HepG2 (cell line): ENCODE results near the gene NOP9. TPM values are rescaled to one million over a fixed set of nuclear protein-coding genes. Genes with fewer than 3 reads are reported as not detected.

Experiments
- BHLHE40 ChIP-seq: IDR thresholded peaks from 2 replicates; pipeline ENCODE4 v1.6.1; 2011; ENCODE audit warnings: low read length, improper control_type of control experiment
- EP300 ChIP-seq, 3 experiments: sonication (generic) in 1 of 3; formaldehyde crosslinking in 1 of 3; IDR thresholded peaks; 2 replicates each; pipeline versions ENCODE4 v1.5.1 to v1.6.1; 2011 to 2020; ENCODE audit warnings: low read depth in 2 of 3, low read length in 2 of 3, borderline replicate concordance in 1 of 3, improper control_type of control experiment in 1 of 3, mild to moderate bottlenecking in 1 of 3, missing genetic modification reagents in 1 of 3, moderate library complexity in 1 of 3
- GTF3A ChIP-seq: sonication (generic); formaldehyde crosslinking; conservative IDR thresholded peaks from 2 replicates; pipeline ENCODE4 v1.4.0; 2020; ENCODE audit warnings: mild to moderate bottlenecking, missing genetic modification reagents
- ISX ChIP-seq: sonication (generic); formaldehyde crosslinking; conservative IDR thresholded peaks from 2 replicates; pipeline ENCODE4 v1.5.0; 2020; ENCODE audit warnings: missing genetic modification reagents
- NRL ChIP-seq: sonication (generic); formaldehyde crosslinking; IDR thresholded peaks from 2 replicates; pipeline ENCODE4 v1.5.0; 2020; ENCODE audit warnings: missing genetic modification reagents, mild to moderate bottlenecking, moderate library complexity, borderline replicate concordance
- REXO4 ChIP-seq: sonication (generic); formaldehyde crosslinking; IDR thresholded peaks from 2 replicates; pipeline ENCODE4 v1.8.0; 2022; ENCODE audit warnings: missing genetic modification reagents, mild to moderate bottlenecking, borderline replicate concordance
- RFXANK ChIP-seq: IDR thresholded peaks from 2 replicates; pipeline ENCODE4 v1.6.1; 2016
- STAG1 ChIP-seq: sonication (generic); formaldehyde crosslinking; IDR thresholded peaks from 2 replicates; pipeline ENCODE4 v1.4.0; 2020; ENCODE audit warnings: missing genetic modification reagents
- YEATS2 ChIP-seq: sonication (generic); formaldehyde crosslinking; IDR thresholded peaks from 2 replicates; pipeline ENCODE4 v1.4.0; 2020; ENCODE audit warnings: missing genetic modification reagents, borderline replicate concordance
- ZBTB7A ChIP-seq: sonication (generic); formaldehyde crosslinking; IDR thresholded peaks from 2 replicates; pipeline ENCODE4 v1.8.0; 2022; ENCODE audit warnings: mild to moderate bottlenecking, missing genetic modification reagents
- ZFY ChIP-seq: sonication (generic); formaldehyde crosslinking; IDR thresholded peaks from 2 replicates; pipeline ENCODE4 v1.4.0; 2020; ENCODE audit warnings: missing genetic modification reagents
- ZKSCAN1 ChIP-seq: fragments of 150-350 bp; IDR thresholded peaks from 2 replicates; pipeline ENCODE4 v1.6.1; 2014; ENCODE audit warnings: low read length
- ZNF253 ChIP-seq: sonication (generic); formaldehyde crosslinking; IDR thresholded peaks from 2 replicates; pipeline ENCODE4 v1.8.0; 2022; ENCODE audit warnings: mild to moderate bottlenecking, missing genetic modification reagents, borderline replicate concordance
- ZNF274 ChIP-seq: sonication (generic); formaldehyde crosslinking; IDR thresholded peaks from 2 replicates; pipeline ENCODE4 v1.5.1; 2020; ENCODE audit warnings: mild to moderate bottlenecking, missing genetic modification reagents
- ZNF296 ChIP-seq: sonication (generic); formaldehyde crosslinking; conservative IDR thresholded peaks from 2 replicates; pipeline ENCODE4 v1.5.0; 2020; ENCODE audit warnings: mild to moderate bottlenecking, missing genetic modification reagents
- ZNF343 ChIP-seq: sonication (generic); formaldehyde crosslinking; IDR thresholded peaks from 2 replicates; pipeline ENCODE4 v1.4.0; 2020; ENCODE audit warnings: mild to moderate bottlenecking, missing genetic modification reagents
- ZNF775 ChIP-seq: sonication (generic); formaldehyde crosslinking; IDR thresholded peaks from 2 replicates; pipeline ENCODE4 v1.4.0; 2020; ENCODE audit warnings: missing genetic modification reagents, mild to moderate bottlenecking, moderate library complexity, borderline replicate concordance
- polyA plus RNA-seq, 8 experiments: library from polyadenylated mRNA; depleted of rRNA in 3 of 8; stranded (reverse) in 7 of 8; unstranded in 1 of 8; fragments of >200 nt; fragmentation: Illumina TruSeq in 4 of 8; extraction: Trizol in 4 of 8; gene quantifications; 2 replicates each; pipeline versions ENCODE4 v1.2.1 to v1.2.3, GENCODE V29; 2011 to 2016; ENCODE audit warnings: low read depth in 4 of 8, missing spikeins in 1 of 8, mixed read lengths in 1 of 8; ENCODE audit not compliant: insufficient read depth in 1 of 8
- total RNA-seq, 5 experiments: library from RNA; depleted of rRNA; stranded (reverse); fragments of >200 nt; fragmentation: Illumina TruSeq; extraction: Trizol; gene quantifications; 2 replicates each; pipeline ENCODE4 v1.2.3, GENCODE V29; 2016; ENCODE audit warnings: low read depth in 1 of 5
- TF ChIP-seq, protein P1 (sequence below): sonication (generic); formaldehyde crosslinking; IDR thresholded peaks from 2 replicates; pipeline ENCODE4 v1.8.0; 2022; ENCODE audit warnings: missing genetic modification reagents, mild to moderate bottlenecking, borderline replicate concordance
- TF ChIP-seq, protein P2 (sequence below): sonication (generic); formaldehyde crosslinking; IDR thresholded peaks from 2 replicates; pipeline ENCODE4 v1.4.0; 2020; ENCODE audit warnings: mild to moderate bottlenecking, low read depth, missing genetic modification reagents
- TF ChIP-seq, protein P3 (sequence below): sonication (generic); formaldehyde crosslinking; IDR thresholded peaks from 2 replicates; pipeline ENCODE4 v1.5.1; 2020; ENCODE audit warnings: missing genetic modification reagents, mild to moderate bottlenecking, borderline replicate concordance
- TF ChIP-seq, protein P4 (sequence below), 2 experiments: sonication (generic) in 1 of 2; formaldehyde crosslinking in 1 of 2; IDR thresholded peaks; 2 replicates each; pipeline versions ENCODE4 v1.5.1 to v1.6.1; 2011 to 2020; ENCODE audit warnings: borderline replicate concordance in 1 of 2, low read depth in 1 of 2, low read length in 1 of 2, mild to moderate bottlenecking in 1 of 2, missing genetic modification reagents in 1 of 2, moderate library complexity in 1 of 2
- TF ChIP-seq, protein P5 (sequence below): IDR thresholded peaks from 2 replicates; pipeline ENCODE4 v1.6.1; 2016; ENCODE audit warnings: missing genetic modification reagents, missing compliant biosample characterization

The NOP9 gene
- total and polyA plus RNA-seq, 2 of the 13 experiments (the other 11 are each of a cell fraction or from before 2014, with no cell fraction given), result 24.5 to 61.6 TPM

DNA sequence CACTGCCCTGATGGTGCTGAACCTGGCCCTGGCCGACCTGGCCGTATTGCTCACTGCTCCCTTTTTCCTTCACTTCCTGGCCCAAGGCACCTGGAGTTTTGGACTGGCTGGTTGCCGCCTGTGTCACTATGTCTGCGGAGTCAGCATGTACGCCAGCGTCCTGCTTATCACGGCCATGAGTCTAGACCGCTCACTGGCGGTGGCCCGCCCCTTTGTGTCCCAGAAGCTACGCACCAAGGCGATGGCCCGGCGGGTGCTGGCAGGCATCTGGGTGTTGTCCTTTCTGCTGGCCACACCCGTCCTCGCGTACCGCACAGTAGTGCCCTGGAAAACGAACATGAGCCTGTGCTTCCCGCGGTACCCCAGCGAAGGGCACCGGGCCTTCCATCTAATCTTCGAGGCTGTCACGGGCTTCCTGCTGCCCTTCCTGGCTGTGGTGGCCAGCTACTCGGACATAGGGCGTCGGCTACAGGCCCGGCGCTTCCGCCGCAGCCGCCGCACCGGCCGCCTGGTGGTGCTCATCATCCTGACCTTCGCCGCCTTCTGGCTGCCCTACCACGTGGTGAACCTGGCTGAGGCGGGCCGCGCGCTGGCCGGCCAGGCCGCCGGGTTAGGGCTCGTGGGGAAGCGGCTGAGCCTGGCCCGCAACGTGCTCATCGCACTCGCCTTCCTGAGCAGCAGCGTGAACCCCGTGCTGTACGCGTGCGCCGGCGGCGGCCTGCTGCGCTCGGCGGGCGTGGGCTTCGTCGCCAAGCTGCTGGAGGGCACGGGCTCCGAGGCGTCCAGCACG is 16.4 kb downstream of the NOP9 start (continued):
- TF ChIP-seq ZNF253 (CRISPR knock-in tag) (peak; percentile 98), ZNF775 (no peak), ZKSCAN1 (0 out of 2 replicates have a peak, but pooled peaks have one; percentile 39), NRL (peak; percentile 97), ZNF343 (CRISPR knock-in tag) (peak; percentile 99), ZNF296 (peak; percentile 93), RFXANK (CRISPR knock-in tag) (peak; percentile 72; the same call in 1 of the 2 replicates), REXO4 (peak; percentile 97), YEATS2 (CRISPR knock-in tag) (peak; percentile 82; the same call in 1 of the 2 replicates), ZFY (CRISPR knock-in tag) (peak; percentile 98), ZNF274 (CRISPR knock-in tag) (peak; percentile 99), STAG1 (CRISPR knock-in tag) (peak; percentile 58), ISX (CRISPR knock-in tag) (peak; percentile 99), ZBTB7A (CRISPR knock-in tag) (peak; percentile 89), BHLHE40 (no peak), EP300 (IDR thresholded peaks at IDR 0.05; ENCODE audit: low read depth in 2 of 2, low read length in 2 of 2) (0 out of 4 replicates have a peak, but pooled peaks of 1 of the 2 experiments have one; percentile 9), EP300 (CRISPR knock-in tag; IDR thresholded peaks at IDR 0.05; ENCODE audit: borderline replicate concordance) (peak; percentile 50; the same call in 1 of the 2 replicates), GTF3A (CRISPR knock-in tag) (peak; percentile 32; the same call in 1 of the 2 replicates)
- TF ChIP-seq, protein P1, sequence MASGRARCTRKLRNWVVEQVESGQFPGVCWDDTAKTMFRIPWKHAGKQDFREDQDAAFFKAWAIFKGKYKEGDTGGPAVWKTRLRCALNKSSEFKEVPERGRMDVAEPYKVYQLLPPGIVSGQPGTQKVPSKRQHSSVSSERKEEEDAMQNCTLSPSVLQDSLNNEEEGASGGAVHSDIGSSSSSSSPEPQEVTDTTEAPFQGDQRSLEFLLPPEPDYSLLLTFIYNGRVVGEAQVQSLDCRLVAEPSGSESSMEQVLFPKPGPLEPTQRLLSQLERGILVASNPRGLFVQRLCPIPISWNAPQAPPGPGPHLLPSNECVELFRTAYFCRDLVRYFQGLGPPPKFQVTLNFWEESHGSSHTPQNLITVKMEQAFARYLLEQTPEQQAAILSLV (CRISPR knock-in tag), result peak; percentile 97
- TF ChIP-seq, protein P2, sequence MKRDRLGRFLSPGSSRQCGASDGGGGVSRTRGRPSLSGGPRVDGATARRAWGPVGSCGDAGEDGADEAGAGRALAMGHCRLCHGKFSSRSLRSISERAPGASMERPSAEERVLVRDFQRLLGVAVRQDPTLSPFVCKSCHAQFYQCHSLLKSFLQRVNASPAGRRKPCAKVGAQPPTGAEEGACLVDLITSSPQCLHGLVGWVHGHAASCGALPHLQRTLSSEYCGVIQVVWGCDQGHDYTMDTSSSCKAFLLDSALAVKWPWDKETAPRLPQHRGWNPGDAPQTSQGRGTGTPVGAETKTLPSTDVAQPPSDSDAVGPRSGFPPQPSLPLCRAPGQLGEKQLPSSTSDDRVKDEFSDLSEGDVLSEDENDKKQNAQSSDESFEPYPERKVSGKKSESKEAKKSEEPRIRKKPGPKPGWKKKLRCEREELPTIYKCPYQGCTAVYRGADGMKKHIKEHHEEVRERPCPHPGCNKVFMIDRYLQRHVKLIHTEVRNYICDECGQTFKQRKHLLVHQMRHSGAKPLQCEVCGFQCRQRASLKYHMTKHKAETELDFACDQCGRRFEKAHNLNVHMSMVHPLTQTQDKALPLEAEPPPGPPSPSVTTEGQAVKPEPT (CRISPR knock-in tag), result peak; percentile 99
- TF ChIP-seq, protein P3, sequence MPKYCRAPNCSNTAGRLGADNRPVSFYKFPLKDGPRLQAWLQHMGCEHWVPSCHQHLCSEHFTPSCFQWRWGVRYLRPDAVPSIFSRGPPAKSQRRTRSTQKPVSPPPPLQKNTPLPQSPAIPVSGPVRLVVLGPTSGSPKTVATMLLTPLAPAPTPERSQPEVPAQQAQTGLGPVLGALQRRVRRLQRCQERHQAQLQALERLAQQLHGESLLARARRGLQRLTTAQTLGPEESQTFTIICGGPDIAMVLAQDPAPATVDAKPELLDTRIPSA (CRISPR knock-in tag), result no peak
- TF ChIP-seq, protein P4, sequence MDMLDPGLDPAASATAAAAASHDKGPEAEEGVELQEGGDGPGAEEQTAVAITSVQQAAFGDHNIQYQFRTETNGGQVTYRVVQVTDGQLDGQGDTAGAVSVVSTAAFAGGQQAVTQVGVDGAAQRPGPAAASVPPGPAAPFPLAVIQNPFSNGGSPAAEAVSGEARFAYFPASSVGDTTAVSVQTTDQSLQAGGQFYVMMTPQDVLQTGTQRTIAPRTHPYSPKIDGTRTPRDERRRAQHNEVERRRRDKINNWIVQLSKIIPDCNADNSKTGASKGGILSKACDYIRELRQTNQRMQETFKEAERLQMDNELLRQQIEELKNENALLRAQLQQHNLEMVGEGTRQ (IDR thresholded peaks at IDR 0.05; ENCODE audit: low read depth, low read length), result no peak; the same call in 1 of the 2 replicates
- TF ChIP-seq, protein P4 (CRISPR knock-in tag; IDR thresholded peaks at IDR 0.05; ENCODE audit: borderline replicate concordance), result peak; percentile 72; the same call in 1 of the 2 replicates
- TF ChIP-seq, protein P5, sequence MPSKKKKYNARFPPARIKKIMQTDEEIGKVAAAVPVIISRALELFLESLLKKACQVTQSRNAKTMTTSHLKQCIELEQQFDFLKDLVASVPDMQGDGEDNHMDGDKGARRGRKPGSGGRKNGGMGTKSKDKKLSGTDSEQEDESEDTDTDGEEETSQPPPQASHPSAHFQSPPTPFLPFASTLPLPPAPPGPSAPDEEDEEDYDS (CRISPR knock-in tag), result 0 out of 2 replicates have a peak, but pooled peaks have one; percentile 36
